T-helper 2 cell (primary cell): Measurements from ENCODE around the gene MRPS7.
A peak's percentile ranks its signal among the peaks of the same experiment; 100 is the strongest.
"Not testable (repeated sequence)": the region's sequence is repeated elsewhere in the genome, so short reads cannot be mapped to it uniquely, and the experiment has no call there.

ENCODE experiments used
- DNase-seq, 5 experiments: peaks; one replicate each; pipeline versions ENCODE4 v3.0.0 to v3.0.0-alpha.2; 2012 to 2022

MRPS7 gene

GRCh38 chr17:75271955-75272847 is 10.5 kb downstream of the MRPS7 start:
- DNase-seq, result peak in 1 of 5 experiments; percentile 68

- no peak for DNase-seq
Observed at GRCh38 chr17:75272848-75273184, 11.1 kb downstream of the MRPS7 start.

DNA sequence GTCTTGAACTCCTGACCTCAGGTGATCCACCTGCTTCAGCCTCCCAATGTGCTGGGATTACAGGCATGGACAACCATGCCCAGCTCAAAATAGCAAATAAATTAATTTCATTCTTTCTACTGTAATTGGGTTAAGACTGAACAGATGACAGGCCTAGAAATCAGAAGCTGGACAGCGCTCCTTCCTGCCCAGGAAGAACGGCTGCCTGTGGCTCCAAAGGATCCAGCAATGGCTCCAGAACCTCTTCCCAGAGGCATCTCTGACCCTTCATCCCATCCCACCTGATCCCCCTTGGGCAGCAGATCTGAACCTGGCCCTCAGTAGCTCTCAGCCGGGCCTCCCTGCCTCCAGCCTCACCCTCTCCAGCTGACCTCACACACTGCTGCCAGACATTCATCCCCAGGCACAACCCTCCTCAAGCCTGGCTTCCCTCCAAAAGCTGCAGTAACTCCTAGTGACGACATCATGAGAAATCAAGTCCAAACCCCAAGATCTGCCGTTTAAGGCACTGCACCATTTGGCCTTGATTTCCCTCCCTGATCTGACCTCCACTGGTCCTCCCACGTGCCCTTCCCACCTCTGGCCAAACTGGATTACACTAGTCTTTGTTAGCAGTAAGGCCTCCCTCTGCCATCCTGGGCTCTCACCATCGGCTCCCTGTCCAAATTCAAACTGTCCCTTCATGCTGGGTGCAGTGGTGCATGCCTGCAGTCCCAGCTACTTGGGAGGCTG is 12.5 kb downstream of the MRPS7 start:
- no peak for DNase-seq

- no peak for DNase-seq
Observed at GRCh38 chr17:75277664-75278071, 16.0 kb downstream of the MRPS7 start.

DNA sequence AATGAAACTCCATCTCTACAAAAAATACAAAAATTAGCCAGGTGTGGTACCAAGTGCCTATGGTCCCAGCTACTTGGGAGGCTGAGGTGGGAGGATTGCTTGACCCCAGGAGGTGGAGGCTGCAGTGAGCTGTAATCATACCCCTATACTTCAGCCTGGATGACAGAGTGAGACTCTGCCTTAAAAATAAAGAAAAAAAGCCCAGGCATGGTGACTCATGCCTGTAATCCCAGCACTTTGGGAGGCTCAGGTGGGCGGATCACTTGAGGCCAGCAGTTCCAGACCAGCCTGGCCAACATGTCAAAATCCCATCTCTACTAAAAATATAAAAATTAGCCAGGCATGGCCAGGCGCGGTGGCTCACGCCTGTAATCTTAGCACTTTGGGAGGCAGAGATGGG is 18.5 kb downstream of the MRPS7 start:
- not testable (repeated sequence) for DNase-seq

DNA sequence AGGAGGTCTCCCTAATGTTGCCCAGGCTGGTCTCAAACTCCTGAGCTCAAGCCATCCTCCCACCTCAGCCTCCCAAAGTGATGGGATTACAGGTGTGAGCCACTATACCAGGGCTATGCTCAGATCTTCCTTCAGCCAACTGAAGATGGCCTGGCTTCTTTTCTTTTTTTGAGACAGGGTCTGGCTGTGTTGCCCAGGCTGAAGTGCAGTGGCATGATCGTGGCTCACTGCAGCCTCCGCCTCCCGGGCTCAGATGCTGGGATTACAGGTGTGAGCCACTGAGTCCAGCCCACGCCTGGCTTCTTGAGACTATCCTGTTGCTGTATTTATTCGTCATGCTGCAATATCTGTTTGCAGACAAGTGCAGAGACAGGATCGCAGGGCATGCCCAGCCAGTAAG is 23.4 kb downstream of the MRPS7 start:
- DNase-seq, result no peak

DNA sequence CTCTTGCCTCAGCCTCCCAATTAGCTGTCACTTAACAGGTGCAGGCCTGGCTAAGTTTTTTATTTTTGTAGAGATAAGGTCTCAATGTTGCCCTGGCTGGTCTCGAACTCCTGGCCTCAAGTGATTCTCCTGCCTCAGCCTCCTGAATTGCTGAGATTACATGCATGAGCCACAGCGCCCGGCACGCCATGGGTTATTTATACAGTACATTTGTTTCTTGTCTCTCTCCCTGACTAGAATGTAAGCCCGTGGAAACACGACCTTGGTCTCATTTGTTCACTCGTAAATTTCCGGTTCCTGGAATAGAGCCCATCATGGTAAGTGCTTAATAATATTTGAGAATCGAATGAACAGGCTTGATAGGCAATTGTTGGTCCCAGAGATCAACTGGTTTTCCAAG is 25.5 kb downstream of the MRPS7 start:
- no peak for DNase-seq

- DNase-seq, result no peak
Observed at GRCh38 chr17:75288359-75288758, 26.7 kb downstream of the MRPS7 start.

GRCh38 chr17:75288770-75289114 is 27.1 kb downstream of the MRPS7 start:
- DNase-seq, result peak in 2 of 5 experiments; percentile 24 to 38

- DNase-seq, result peak; percentile 89 to 100 (median 95)
Observed at GRCh38 chr17:75289115-75289831, 27.6 kb downstream of the MRPS7 start, which contains the start of gene SLC25A19. SLC25A19 (minus strand) TSS chr17:75289433; CDS start chr17:75286764, 2,669 bp downstream.

GRCh38 chr17:75289832-75290337 is 28.2 kb downstream of the MRPS7 start:
- peak in 3 of 5 experiments; percentile 56 to 91 (median 59) for DNase-seq

- DNase-seq, result not testable (repeated sequence)
Observed at GRCh38 chr17:75292810-75293448, 31.2 kb downstream of the MRPS7 start.

DNA sequence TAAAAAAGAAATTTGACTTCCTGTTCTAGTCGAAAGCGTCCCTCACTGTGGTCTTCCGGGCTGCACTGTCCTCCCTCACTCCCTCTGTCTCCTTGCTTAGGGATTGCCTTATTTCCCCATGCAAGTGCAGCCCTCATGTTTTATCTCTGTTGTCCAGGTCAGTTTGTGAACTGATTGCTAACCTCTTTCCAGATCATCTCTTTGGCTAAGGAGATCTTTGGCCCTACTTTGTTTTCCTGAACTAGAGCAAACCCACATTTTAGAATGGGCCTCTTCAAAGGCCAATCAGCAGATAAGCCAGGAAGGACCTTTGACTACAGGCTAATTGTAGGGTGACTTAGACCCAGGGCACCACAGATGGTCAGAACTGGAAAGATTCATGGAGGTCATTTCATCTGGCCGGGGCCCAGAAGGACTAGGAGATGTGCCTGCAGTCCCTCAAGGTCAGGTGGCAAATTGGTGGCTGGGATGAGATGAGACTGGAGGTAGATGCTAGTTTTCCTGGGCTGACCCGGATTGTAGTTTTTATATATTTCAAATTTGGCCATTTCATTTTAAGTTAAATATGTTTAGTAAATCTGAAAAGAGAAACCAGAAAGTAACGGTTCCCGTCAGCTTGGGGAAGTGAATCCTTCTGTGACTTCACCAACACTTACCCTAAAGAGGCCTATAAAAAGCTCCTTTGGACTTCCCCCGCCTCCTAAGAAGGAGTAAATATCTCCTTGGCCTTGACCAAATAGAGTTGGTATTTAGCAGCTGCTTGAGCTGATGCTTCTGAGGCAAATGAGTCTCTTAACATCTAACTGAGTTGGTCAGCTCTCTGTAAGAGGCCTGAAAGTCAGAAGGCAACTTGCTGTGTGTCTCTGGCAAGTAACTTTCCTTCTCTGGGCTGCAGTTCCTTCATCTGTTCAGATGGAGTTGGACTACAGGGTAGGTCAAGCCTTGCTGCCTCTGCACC is 33.8 kb downstream of the MRPS7 start:
- DNase-seq, result peak in 1 of 5 experiments; percentile 68

GRCh38 chr17:75300280-75300679 is 38.6 kb downstream of the MRPS7 start:
- no peak for DNase-seq

GRCh38 chr17:75301049-75301448 is 39.4 kb downstream of the MRPS7 start:
- DNase-seq, result no peak

DNA sequence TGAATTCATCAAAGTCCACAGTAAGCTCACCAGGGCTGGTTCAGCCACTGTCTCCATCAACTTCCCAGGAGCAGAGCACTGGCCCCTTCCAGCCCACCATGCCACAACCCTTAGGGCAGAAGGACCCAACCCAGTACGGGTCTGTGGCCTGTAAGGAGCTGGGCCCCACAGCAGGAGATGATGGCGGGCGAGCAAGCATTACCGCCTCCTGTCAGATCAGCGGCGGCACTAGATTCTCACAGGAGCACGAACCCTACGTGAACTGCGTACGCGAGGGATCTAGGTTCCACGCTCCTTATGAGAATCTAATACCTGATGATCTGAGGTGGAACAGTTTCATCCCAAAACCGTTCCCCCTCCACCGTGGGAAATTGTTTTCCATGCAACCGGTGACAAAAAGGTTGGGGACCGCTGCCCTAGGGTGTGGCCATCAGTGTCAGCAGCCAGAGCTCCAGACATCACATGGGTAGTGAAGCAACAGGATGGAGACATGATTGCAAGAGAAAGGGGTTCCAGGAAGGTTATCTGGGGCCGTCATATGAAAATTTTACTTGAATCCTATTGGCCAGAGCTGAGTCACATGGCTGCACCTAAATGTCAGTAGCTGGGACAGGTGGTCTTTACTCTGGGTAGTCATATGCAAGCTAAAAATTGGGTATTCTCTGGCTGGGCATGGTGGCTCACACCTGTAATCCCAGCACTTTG is 40.0 kb downstream of the MRPS7 start:
- no peak for DNase-seq

- no peak for DNase-seq
Observed at GRCh38 chr17:75307957-75308731, 46.5 kb downstream of the MRPS7 start.

DNA sequence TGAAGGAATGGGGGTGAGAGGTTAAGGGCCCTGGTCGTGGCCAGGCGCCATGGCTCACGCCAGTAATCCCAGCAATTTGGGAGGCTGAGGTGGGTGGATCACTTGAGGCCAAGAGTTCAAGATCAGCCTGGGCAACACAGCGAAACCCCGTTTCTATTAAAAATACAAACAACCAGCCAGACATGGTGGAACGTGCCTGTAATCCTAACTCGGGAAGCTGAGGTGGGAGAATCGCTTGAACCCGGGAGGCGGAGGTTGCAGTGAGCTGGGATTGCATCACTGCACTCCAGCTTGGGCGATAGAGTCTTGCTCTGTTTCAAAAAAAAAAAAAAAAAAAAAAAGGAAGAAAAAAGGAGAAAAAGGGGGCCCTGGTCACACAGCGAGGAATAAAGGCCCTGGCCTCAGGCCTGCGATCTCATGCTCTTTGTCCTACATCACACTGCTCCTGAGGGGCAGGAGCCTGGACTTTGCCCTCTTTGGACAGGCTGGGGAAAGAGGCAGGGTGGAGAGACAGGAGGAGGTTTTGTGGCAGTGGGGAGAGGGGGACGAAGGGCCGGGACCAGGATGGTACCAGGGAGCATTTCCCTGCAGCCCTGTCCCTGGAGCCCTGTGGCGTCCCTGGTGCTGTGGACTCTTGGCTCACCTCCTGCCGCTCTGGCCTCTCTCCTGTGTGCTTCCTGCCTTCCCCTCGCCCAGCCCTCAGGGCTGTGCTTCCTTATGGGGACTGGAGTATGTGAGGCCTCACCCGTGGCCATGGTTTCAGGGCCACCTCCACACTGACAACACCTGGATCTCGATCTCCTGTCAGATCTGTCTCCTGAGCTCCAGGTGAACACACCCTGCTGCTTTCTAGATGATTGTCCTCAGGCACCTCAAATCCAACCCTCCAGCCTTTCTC is 47.3 kb downstream of the MRPS7 start:
- no peak for DNase-seq
